Karpas-422 (cell line): Measurements from ENCODE around the gene GLIPR1L2. TPM values are rescaled to one million over a fixed set of nuclear protein-coding genes. Genes with fewer than 3 reads are reported as not detected.

ENCODE experiments used
- DNase-seq: peaks from one replicate; pipeline ENCODE4 v3.0.0-alpha.2; 2015
- H2AFZ ChIP-seq: fragments of 200-600 bp; sonication (generic); 2 replicates; pipeline ENCODE4 v1.6.1; 2014; ENCODE audit warnings: antibody characterized with exemption, low read length, mixed read lengths
- H3K27ac ChIP-seq: fragments of 200-600 bp; sonication (generic); 2 replicates; pipeline ENCODE4 v1.5.1; 2014; ENCODE audit warnings: mild to moderate bottlenecking, low read length, moderate library complexity
- H3K27me3 ChIP-seq: fragments of 200-600 bp; sonication (generic); 2 replicates; pipeline ENCODE4 v1.6.1; 2014; ENCODE audit warnings: low read length, mixed read lengths
- H3K36me3 ChIP-seq: fragments of 200-600 bp; sonication (generic); 2 replicates; pipeline ENCODE4 v1.6.1; 2014; ENCODE audit warnings: low read length, mixed read lengths; ENCODE audit not compliant: insufficient read depth
- H3K4me1 ChIP-seq: fragments of 200-600 bp; sonication (generic); 2 replicates; pipeline ENCODE4 v1.6.1; 2014; ENCODE audit warnings: mild to moderate bottlenecking, low read length, mixed read lengths
- H3K4me2 ChIP-seq: fragments of 200-600 bp; sonication (generic); 2 replicates; pipeline ENCODE4 v1.6.1; 2014; ENCODE audit warnings: low read length, low read depth, mild to moderate bottlenecking; ENCODE audit not compliant: poor library complexity, severe bottlenecking
- H3K4me3 ChIP-seq: fragments of 200-600 bp; sonication (generic); 2 replicates; pipeline ENCODE4 v1.5.1; 2014; ENCODE audit warnings: mild to moderate bottlenecking, antibody characterized with exemption, low read length, mixed read lengths
- H3K79me2 ChIP-seq: fragments of 200-600 bp; sonication (generic); 2 replicates; pipeline ENCODE4 v1.6.1; 2014; ENCODE audit warnings: mild to moderate bottlenecking, low read length, mixed read lengths
- H3K9ac ChIP-seq: fragments of 200-600 bp; sonication (generic); 2 replicates; pipeline ENCODE4 v1.6.0; 2014; ENCODE audit warnings: low read length
- H3K9me2 ChIP-seq: fragments of 200-600 bp; sonication (generic), shearing (Covaris generic); replicated peaks from 2 replicates; pipeline ENCODE4 v1.6.0; 2014; ENCODE audit warnings: mild to moderate bottlenecking, low read length, moderate library complexity; ENCODE audit not compliant: insufficient read depth
- H3K9me3 ChIP-seq: fragments of 300-700, 200-600 bp; sonication (generic); 2 replicates; pipeline ENCODE4 v1.6.1; 2014; ENCODE audit warnings: low read length, mixed read lengths
- H4K20me1 ChIP-seq: fragments of 200-600 bp; sonication (generic); 2 replicates; pipeline ENCODE4 v1.6.1; 2014; ENCODE audit warnings: mild to moderate bottlenecking, antibody characterized with exemption, low read length, low read depth; ENCODE audit not compliant: insufficient read depth
- total RNA-seq: library from RNA; depleted of rRNA; stranded (reverse); fragments of >200 nt; shearing (Covaris generic); gene quantifications from 2 replicates; pipeline ENCODE4 v1.2.3, GENCODE V29; 2014; ENCODE audit warnings: low replicate concordance

The GLIPR1L2 gene
- total RNA-seq, 1 experiment from 2014 or later: not detected

GRCh38 chr12:75460204-75460603 is 69.3 kb downstream of the GLIPR1L2 start:
- H3K27ac ChIP-seq: no peak overlapping the region
- no peaks in the 10 kb centered on the region; the same call in 1 of the 2 replicates for H3K9me3 ChIP-seq
- H3K4me2 ChIP-seq: no peak overlapping the region
- no peaks in the 10 kb centered on the region for H3K9me2 ChIP-seq
- no peak overlapping the region for H3K4me3 ChIP-seq
- no peaks in the 10 kb centered on the region for H4K20me1 ChIP-seq
- H2AFZ ChIP-seq: no peak overlapping the region
- DNase-seq: no peak
- H3K79me2 ChIP-seq: no peaks in the 10 kb centered on the region
- no peaks in the 10 kb centered on the region for H3K4me1 ChIP-seq
- H3K9ac ChIP-seq: no peak overlapping the region
- H3K27me3 ChIP-seq: no peaks in the 10 kb centered on the region
- no peaks in the 10 kb centered on the region; the same call in 1 of the 2 replicates for H3K36me3 ChIP-seq

- H3K4me3 ChIP-seq: peak overlapping the region; percentile 36
- H3K4me2 ChIP-seq: peak overlapping the region; percentile 69
- no peaks in the 10 kb centered on the region for H3K27me3 ChIP-seq
- peak overlapping the region; percentile 69 for H3K9ac ChIP-seq
- H3K79me2 ChIP-seq: no peaks in the 10 kb centered on the region
- DNase-seq: peak; percentile 94
- peak overlapping the region; percentile 96 for H3K27ac ChIP-seq
- H2AFZ ChIP-seq: peak overlapping the region; percentile 44
- no peaks in the 10 kb centered on the region for H3K9me2 ChIP-seq
- H3K36me3 ChIP-seq: no peaks in the 10 kb centered on the region
- H3K4me1 ChIP-seq: peaks cover 50% of the 10 kb centered on the region
- H3K9me3 ChIP-seq: no peaks in the 10 kb centered on the region
- no peaks in the 10 kb centered on the region for H4K20me1 ChIP-seq
Measured at GRCh38 chr12:75471902-75472890, 81.3 kb downstream of the GLIPR1L2 start.

GRCh38 chr12:75474116-75474515 is 83.2 kb downstream of the GLIPR1L2 start:
- Histone ChIP-seq H3K9ac (no peak overlapping the region), H3K36me3 (no peaks in the 10 kb centered on the region), H3K4me2 (no peak overlapping the region), H2AFZ (peak overlapping the region; percentile 70; the same call in 1 of the 2 replicates), H3K27me3 (no peaks in the 10 kb centered on the region), H3K9me3 (no peaks in the 10 kb centered on the region), H3K4me3 (no peak overlapping the region), H3K27ac (peak overlapping the region; percentile 96), H3K4me1 (peaks cover 70% of the 10 kb centered on the region), H4K20me1 (no peaks in the 10 kb centered on the region), H3K9me2 (no peaks in the 10 kb centered on the region), H3K79me2 (no peaks in the 10 kb centered on the region)
- no peak for DNase-seq

- Histone ChIP-seq H4K20me1 (no peaks in the 10 kb centered on the region), H3K36me3 (no peaks in the 10 kb centered on the region), H3K27ac (no peak overlapping the region), H3K79me2 (no peaks in the 10 kb centered on the region), H3K4me1 (peaks cover 87% of the 10 kb centered on the region), H3K9me3 (no peaks in the 10 kb centered on the region), H3K9me2 (no peaks in the 10 kb centered on the region), H3K4me3 (no peak overlapping the region), H3K9ac (no peak overlapping the region), H3K27me3 (no peaks in the 10 kb centered on the region), H2AFZ (no peak overlapping the region), H3K4me2 (no peak overlapping the region)
- DNase-seq: no peak
Measured at GRCh38 chr12:75476071-75476470, 85.2 kb downstream of the GLIPR1L2 start.

- Histone ChIP-seq H4K20me1 (no peaks in the 10 kb centered on the region), H3K9me3 (no peaks in the 10 kb centered on the region), H3K9ac (no peak overlapping the region), H3K36me3 (no peaks in the 10 kb centered on the region), H3K9me2 (no peaks in the 10 kb centered on the region), H3K79me2 (peaks cover 10% of the 10 kb centered on the region), H2AFZ (peak overlapping the region; percentile 82), H3K27ac (peak overlapping the region; percentile 74), H3K4me2 (peak overlapping the region; percentile 18), H3K4me3 (no peak overlapping the region), H3K27me3 (no peaks in the 10 kb centered on the region), H3K4me1 (peaks cover 87% of the 10 kb centered on the region)
- no peak for DNase-seq
Measured at GRCh38 chr12:75477137-75477536, 86.2 kb downstream of the GLIPR1L2 start.

- peak overlapping the region; percentile 74 for H3K27ac ChIP-seq
- peak overlapping the region; percentile 38 for H3K9ac ChIP-seq
- peak overlapping the region; percentile 17; the same call in 1 of the 2 replicates for H3K4me3 ChIP-seq
- peak; percentile 86 for DNase-seq
- H3K27me3 ChIP-seq: no peaks in the 10 kb centered on the region
- H4K20me1 ChIP-seq: no peaks in the 10 kb centered on the region
- H3K79me2 ChIP-seq: peaks cover 20% of the 10 kb centered on the region
- no peaks in the 10 kb centered on the region for H3K9me2 ChIP-seq
- H3K4me2 ChIP-seq: peak overlapping the region; percentile 56
- H3K4me1 ChIP-seq: peaks cover 88% of the 10 kb centered on the region
- no peaks in the 10 kb centered on the region for H3K9me3 ChIP-seq
- H3K36me3 ChIP-seq: 0 out of 2 replicates have a peak, but pooled peaks cover under 1% of the 10 kb centered on the region
- H2AFZ ChIP-seq: peak overlapping the region; percentile 17
Measured at GRCh38 chr12:75478116-75478794, 87.4 kb downstream of the GLIPR1L2 start.

GRCh38 chr12:75479963-75480461 is 89.1 kb downstream of the GLIPR1L2 start:
- Histone ChIP-seq H3K4me2 (peak overlapping the region; percentile 87), H3K27ac (peak overlapping the region; percentile 93), H3K9ac (peak overlapping the region; percentile 77), H3K36me3 (peaks cover 5% of the 10 kb centered on the region; the same call in 1 of the 2 replicates), H3K9me2 (no peaks in the 10 kb centered on the region), H3K4me1 (peaks cover 89% of the 10 kb centered on the region), H3K9me3 (no peaks in the 10 kb centered on the region), H3K27me3 (no peaks in the 10 kb centered on the region), H2AFZ (peak overlapping the region; percentile 68), H4K20me1 (no peaks in the 10 kb centered on the region), H3K4me3 (peak overlapping the region; percentile 73), H3K79me2 (peaks cover 35% of the 10 kb centered on the region)
- no peak for DNase-seq
